IgD-negative memory B cell (primary cell): ENCODE data around the gene RAE1. TPM values are rescaled to one million over a fixed set of nuclear protein-coding genes. Genes with fewer than 3 reads are reported as not detected.

Source experiments
- H3K27ac Mint-ChIP-seq, 3 donors: one replicate each; pipeline ENCODE4 v1.8.0; 2020 to 2022; ENCODE audit warnings: mild to moderate bottlenecking in 3 of 3, mixed read lengths in 3 of 3, moderate library complexity in 1 of 3
- H3K27me3 Mint-ChIP-seq: one replicate; pipeline ENCODE4 v1.8.0; 2021; ENCODE audit warnings: mixed read lengths
- H3K36me3 Mint-ChIP-seq: one replicate; pipeline ENCODE4 v1.8.0; 2020; ENCODE audit warnings: mild to moderate bottlenecking, mixed read lengths
- H3K4me1 Mint-ChIP-seq, 3 donors: one replicate each; pipeline ENCODE4 v1.8.0; 2020 to 2022; ENCODE audit warnings: mixed read lengths in 3 of 3, mild to moderate bottlenecking in 1 of 3
- H3K4me3 Mint-ChIP-seq, 4 donors: one replicate each; pipeline ENCODE4 v1.8.0; 2020 to 2022; ENCODE audit warnings: mild to moderate bottlenecking in 4 of 4, mixed read lengths in 4 of 4, moderate library complexity in 3 of 4
- H3K9me3 Mint-ChIP-seq, 3 donors: one replicate each; pipeline ENCODE4 v1.8.0; 2020 to 2021; ENCODE audit warnings: mixed read lengths in 3 of 3, mild to moderate bottlenecking in 1 of 3
- polyA plus RNA-seq: library from polyadenylated mRNA; unstranded; fragments of 300-500 nt; fragmentation: Illumina TruSeq; gene quantifications from one replicate; pipeline ENCODE4 v1.2.3, GENCODE V29; 2021

RAE1 gene
- polyA plus RNA-seq, 1 donor from 2014 or later: 38.6 TPM

DNA sequence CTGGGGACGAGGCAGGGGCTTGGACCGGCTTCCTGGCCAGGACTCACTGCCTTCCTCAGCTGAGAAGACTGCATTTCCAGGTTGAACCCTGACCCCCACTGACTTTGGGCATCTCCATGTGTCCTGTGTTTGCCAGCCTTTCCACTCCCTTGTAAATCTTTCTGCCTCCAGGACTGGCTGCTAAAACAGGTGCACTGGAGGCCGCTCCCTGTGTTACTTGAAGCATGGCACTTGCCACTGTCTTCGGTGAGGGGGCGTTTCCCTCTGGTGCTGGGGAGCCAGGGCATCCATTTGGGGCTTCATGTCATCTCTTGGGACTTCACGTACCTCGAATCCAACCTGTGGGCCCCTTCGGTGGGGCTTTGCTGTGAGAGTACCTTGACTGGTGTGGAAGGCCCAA, 33.4 kb downstream of the RAE1 start:
- Mint-ChIP-seq H3K4me1 (peaks cover 6 to 11% (median 10%) of the 10 kb centered on the region in 3 donors), H3K27me3 (no peaks in the 10 kb centered on the region), H3K9me3 (no peaks in the 10 kb centered on the region), H3K4me3 (no peak overlapping the region), H3K36me3 (peaks cover 3% of the 10 kb centered on the region), H3K27ac (peak overlapping the region in 2 of 3 donors; percentile 53 to 71)

DNA sequence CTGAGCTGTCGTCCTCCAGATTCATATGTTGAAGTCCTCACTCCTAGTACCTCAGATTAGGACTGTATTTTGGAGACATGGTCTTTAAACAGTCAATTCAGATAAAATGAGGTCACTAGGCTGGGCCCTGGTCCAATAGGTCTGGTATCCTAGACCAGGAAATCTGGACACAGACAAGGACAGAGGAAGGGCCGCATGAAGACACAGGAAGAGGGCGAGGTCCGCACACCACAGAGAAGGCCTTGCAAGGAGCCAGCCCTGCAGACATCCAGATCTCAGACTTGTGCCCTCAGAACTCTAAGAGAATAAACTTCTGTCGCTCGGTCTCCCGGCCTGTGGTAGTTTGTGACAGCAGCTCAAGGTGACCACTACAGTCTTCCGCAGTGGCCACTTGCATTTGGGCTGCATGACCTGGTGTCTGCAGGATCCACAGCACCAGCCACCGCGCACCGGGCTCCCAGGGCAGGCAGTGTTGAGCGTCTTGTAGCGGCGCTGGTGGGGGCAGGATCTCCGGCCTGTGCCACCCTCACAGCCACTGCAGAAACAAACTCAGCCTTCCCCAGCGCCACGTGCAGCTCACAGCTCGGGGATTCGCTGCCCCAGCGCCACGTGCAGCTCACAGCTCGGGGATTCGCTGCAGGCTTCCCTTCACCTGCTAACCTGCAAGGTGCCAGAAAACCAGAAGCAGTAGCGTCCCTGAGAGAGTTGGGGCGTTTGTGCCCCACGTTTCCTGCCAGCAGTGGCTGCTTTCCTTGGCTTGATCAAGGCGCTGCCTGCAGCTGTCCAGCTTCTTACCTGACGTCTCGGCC, 34.1 kb downstream of the RAE1 start:
- H3K27me3 Mint-ChIP-seq: no peaks in the 10 kb centered on the region
- peaks cover 10 to 14% (median 10%) of the 10 kb centered on the region in 3 donors for H3K4me1 Mint-ChIP-seq
- peaks cover 3% of the 10 kb centered on the region for H3K36me3 Mint-ChIP-seq
- H3K9me3 Mint-ChIP-seq: no peaks in the 10 kb centered on the region
- H3K4me3 Mint-ChIP-seq: peak overlapping the region in 1 of 4 donors; percentile 48
- peak overlapping the region in 2 of 3 donors; percentile 53 to 71 for H3K27ac Mint-ChIP-seq

DNA sequence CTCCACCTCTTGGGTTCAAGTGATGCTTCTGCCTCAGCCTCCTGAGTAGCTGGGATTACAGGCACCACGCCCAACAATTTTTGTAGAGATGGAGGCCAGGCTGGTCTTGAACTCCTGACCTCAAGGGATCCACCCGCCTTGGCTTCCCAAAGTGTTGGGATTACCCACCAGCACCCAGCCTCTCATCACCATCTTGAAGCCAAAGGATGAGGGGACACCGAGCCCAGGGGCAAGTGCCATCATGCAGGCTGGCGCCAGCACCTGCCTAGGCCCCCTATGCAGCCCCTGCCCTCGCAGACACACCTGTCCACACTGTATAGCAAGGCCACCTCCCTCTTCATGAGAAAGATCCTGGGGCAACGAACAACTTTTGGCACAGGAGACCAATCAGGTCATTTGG, 34.9 kb downstream of the RAE1 start:
- Mint-ChIP-seq H3K4me3 (peak overlapping the region in 1 of 4 donors; percentile 20), H3K27ac (peak overlapping the region in 1 of 3 donors; percentile 99), H3K27me3 (no peaks in the 10 kb centered on the region), H3K36me3 (peaks cover 3% of the 10 kb centered on the region), H3K9me3 (no peaks in the 10 kb centered on the region), H3K4me1 (peaks cover 13 to 18% (median 16%) of the 10 kb centered on the region in 3 donors)

DNA sequence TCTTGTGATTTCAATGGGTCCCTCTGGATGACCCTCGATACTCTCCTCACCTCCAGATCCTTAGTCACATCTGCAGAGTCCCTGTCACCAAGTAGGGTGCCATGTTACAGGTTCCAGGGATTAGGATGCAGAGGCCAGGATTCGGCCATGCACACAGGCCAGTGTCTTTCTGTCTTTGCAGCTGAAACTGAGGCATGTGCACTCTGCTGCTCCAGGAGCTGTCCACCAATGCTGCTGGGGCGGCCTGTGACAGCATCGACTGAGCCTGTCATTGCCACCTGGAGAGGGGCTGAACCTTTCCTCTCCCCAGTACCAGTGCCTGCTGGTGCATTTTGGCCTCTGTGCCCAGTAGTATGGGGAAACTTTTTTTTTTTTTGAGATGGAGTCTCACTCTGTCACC, 35.7 kb downstream of the RAE1 start:
- Mint-ChIP-seq H3K27ac (peak overlapping the region in 1 of 3 donors; percentile 99), H3K4me1 (peaks cover 13 to 17% (median 15%) of the 10 kb centered on the region in 3 donors), H3K27me3 (no peaks in the 10 kb centered on the region), H3K9me3 (no peaks in the 10 kb centered on the region), H3K4me3 (peak overlapping the region in 1 of 4 donors; percentile 20), H3K36me3 (peaks cover 3% of the 10 kb centered on the region)

DNA sequence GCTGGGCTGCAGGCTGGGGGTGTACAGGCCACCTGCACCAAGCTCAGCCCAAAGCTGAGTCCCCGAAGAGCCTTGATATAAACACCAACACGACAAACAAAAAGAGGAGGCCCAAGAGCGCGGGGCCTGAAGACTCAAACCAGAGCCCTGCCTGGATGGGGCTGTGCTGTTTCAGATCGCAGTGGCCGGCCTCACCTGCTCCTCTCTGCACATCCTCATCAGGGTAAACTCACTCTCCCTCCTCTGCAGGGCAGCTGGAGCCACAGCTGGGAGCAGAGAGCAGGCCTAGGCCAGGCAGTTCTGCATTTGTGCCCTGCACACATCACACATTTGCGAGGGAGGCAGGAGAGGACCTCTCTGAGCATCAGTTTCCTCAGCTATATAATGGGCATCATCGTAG, 36.4 kb downstream of the RAE1 start:
- Mint-ChIP-seq H3K9me3 (no peaks in the 10 kb centered on the region), H3K4me1 (peaks cover 7 to 18% (median 14%) of the 10 kb centered on the region in 3 donors), H3K36me3 (peaks cover 2% of the 10 kb centered on the region), H3K4me3 (peak overlapping the region in 1 of 4 donors; percentile 92), H3K27me3 (no peaks in the 10 kb centered on the region), H3K27ac (peak overlapping the region in 2 of 3 donors; percentile 95 to 99)

DNA sequence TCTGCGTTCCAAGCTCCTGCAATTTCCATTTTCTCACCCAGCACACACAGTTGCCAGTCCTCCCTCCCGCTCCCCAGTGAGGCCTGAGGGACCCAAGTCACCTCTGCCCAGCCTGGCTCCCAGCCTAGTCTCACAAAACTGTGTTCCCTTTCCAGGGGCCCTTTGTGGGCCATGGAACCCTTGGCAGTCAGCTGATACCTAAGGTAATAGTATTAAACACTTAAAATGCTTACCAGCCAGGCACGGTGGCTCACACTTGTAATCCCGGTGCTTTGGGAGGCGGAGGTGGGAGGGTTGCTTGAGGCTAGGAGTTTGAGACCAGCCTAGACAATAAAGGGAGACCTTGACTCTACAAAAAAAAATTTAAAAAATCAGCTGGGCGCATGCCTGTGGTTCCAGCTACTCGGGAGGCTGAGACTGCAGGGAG, 36.9 kb downstream of the RAE1 start:
- Mint-ChIP-seq H3K4me1 (peaks cover 12 to 23% (median 13%) of the 10 kb centered on the region in 3 donors), H3K4me3 (peak overlapping the region in 1 of 4 donors; percentile 92), H3K9me3 (no peaks in the 10 kb centered on the region), H3K36me3 (peaks cover 3% of the 10 kb centered on the region), H3K27ac (peak overlapping the region in 2 of 3 donors; percentile 95 to 99), H3K27me3 (no peaks in the 10 kb centered on the region)

DNA sequence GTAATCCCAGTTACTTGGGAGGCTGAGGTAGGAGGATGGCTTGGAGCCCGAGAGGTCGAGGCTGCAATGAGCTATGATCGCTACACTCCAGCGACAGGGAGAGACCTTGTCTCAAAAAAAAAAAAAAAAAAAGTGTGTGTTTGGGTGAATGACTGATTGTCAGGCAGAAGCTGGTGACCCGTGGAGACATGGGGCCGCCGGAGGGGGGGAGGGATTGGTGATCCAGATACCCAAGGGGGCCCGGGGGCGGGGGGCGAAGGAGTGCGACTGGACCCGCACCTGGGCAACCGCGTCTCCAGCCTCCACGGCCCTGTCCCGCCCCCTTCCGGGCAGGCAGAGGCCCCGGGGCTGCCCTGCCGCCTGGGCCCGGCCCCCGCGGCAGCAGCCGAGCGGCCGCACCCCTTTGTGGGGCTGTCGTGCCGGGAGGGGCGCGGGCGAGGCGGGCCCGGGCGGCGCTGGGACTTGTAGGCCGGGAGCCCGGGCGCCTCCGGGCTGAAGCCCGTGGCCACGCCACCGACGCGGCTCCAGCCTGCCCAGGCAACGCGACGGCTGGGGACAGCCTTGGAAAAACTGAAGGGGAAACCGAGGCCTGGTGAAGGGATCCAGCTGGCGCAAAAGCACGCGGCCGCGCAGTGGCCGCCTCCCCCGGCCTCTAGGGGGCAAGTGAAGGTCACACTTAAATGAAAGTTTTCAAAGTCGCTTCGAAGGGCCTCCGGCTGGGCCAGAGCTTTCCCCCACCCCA, 38.1 kb downstream of the RAE1 start:
- Mint-ChIP-seq H3K4me1 (peaks cover 20 to 27% (median 23%) of the 10 kb centered on the region in 3 donors), H3K27ac (peak overlapping the region; percentile 97 to 100 (median 99)), H3K9me3 (peaks cover 0 to 1% (median 0%) of the 10 kb centered on the region in 3 donors), H3K36me3 (peaks cover 4% of the 10 kb centered on the region), H3K4me3 (peak overlapping the region; percentile 87 to 97 (median 96)), H3K27me3 (no peaks in the 10 kb centered on the region)

DNA sequence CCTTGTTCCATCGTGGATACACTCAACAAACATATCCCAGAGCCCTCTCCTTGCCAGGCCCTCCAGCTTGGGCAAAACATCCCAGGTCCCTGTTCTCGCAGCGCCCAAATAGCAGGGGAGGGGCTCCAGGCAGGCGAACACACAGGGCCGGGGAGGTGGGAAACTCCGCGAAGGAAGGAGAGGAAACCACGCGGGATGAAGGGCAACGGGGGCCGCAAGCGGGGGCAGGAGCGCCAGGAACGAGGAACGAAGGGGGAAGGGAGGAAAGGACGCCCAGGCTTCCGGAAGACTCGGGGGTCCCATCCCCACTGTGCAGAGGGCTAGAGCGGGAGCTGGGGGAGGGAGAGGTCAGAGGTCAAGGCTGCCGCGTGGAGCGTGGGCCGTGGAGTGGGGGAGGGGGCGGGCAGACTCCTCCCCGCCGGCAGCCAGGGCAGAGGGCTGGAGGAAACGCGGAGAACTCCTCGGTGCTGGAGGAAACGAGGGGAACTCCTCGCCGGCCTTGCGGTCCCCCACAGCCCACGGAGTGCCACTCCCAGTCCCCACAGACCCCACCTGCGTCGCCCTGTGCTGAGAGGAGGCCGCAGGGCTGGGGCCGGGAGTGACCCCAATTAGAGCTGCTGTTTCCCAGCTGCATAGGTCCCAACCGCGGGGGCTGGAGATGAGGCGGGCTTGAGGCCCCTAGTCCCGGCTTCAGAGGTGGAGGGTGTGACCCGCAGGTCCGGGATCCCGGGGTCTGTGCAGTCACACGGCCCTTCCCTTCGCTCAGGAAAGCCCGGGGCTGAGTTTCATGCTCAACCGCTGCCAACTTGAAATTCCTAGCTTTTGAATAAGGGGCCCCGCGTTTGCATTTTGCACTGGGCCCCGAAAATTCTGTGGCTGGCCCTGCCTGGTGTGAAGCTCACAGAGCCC, 38.9 kb downstream of the RAE1 start:
- Mint-ChIP-seq H3K27ac (peak overlapping the region; percentile 97 to 100 (median 99)), H3K4me1 (peaks cover 20 to 27% (median 26%) of the 10 kb centered on the region in 3 donors), H3K27me3 (no peaks in the 10 kb centered on the region), H3K9me3 (peaks cover 0 to 1% (median 0%) of the 10 kb centered on the region in 3 donors), H3K36me3 (peaks cover 3% of the 10 kb centered on the region), H3K4me3 (peak overlapping the region; percentile 87 to 97 (median 96))

DNA sequence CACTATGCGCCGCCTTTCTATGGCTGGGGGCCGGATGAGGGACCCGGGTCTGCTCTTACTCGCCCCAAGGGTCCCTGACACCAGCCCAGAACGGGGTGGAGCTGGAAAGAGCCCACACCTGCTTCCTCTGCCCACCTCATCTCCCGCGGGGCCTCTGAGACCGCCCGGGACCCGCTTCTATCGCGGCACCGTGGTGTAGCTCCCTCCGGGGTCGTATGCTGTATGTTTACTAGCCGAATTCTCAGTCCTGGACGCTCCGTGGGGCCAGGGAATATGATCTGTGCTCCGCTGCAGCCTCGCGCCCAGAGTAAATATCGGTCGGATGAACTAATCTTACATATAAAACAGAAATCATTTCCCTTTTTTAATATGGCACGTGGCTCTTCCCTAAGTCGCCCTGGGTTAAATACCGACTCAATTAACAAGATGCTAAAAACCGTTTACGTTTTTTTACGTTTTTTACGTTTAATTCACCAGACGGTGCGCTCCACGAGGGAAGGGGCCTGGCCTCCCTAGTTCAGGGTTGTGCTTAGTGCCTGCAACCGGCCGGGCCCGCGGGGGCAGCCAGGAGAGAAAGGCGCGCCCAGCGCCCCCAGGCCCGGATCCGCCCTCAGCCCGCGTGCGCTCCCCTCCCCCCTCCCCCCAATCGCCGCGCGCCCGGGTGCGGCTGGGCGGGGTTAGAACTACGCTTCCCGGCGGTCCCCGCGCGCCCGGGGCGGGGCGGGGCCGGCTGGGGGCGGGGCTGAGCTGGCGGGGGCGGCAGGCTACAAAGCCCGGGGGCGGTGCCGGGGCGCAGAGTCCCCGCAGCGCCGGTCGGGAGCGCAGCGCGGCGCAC, 39.8 kb downstream of the RAE1 start, which contains the start of gene RBM38:
TSS of gene RBM38 (plus strand) at position 793 of the 835 bp plus-strand sequence. CDS start 186 bp downstream, outside the sequence.
- Mint-ChIP-seq H3K27me3 (no peaks in the 10 kb centered on the region), H3K36me3 (peaks cover 3% of the 10 kb centered on the region), H3K27ac (peak within 1 kb of the TSS; percentile 99 to 100 (median 99)), H3K9me3 (peaks cover 0 to 1% (median 0%) of the 10 kb centered on the region in 3 donors), H3K4me3 (peak within 1 kb of the TSS; percentile 91 to 97 (median 96)), H3K4me1 (peaks cover 21 to 28% (median 27%) of the 10 kb centered on the region in 3 donors)

DNA sequence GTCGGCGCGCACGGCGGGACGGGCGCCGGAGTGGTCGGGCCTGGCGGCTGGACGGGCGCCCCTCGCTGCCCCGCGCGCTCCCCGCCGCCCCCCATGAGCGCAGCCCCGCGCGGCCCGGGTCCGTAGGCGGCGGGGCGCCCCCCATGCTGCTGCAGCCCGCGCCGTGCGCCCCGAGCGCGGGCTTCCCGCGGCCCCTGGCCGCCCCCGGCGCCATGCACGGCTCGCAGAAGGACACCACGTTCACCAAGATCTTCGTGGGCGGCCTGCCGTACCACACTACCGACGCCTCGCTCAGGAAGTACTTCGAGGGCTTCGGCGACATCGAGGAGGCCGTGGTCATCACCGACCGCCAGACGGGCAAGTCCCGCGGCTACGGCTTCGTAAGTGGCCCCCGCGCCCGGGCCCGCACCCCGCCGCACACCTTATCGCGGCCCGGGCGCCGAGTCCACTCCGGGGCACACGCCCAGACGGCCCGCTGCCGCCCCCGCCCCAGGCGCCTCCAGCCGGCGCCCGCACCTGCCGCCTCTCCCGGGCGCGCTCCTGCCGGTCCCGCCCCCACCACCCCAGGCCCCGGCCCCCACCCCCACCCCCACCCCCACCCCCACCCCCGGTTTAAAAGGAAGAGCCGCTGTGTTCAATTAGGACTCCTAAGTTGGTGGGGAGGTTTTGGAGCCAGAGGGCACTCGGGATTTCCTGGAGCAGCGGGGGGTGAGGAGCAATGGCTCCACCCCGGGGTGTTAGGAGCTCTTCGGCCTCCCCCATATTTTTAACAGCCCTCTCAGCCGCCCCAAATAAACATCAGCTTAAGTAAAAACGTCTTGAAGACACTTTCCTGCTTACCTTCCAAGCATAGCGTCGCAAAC, 40.6 kb downstream of the RAE1 start:
- H3K4me1 Mint-ChIP-seq: peaks cover 27 to 34% (median 27%) of the 10 kb centered on the region in 3 donors
- no peaks in the 10 kb centered on the region for H3K27me3 Mint-ChIP-seq
- peaks cover 3% of the 10 kb centered on the region for H3K36me3 Mint-ChIP-seq
- H3K27ac Mint-ChIP-seq: peak overlapping the region; percentile 84 to 99 (median 97)
- peaks cover 0 to 1% (median 0%) of the 10 kb centered on the region in 3 donors for H3K9me3 Mint-ChIP-seq
- H3K4me3 Mint-ChIP-seq: peak overlapping the region; percentile 80 to 97 (median 92)

DNA sequence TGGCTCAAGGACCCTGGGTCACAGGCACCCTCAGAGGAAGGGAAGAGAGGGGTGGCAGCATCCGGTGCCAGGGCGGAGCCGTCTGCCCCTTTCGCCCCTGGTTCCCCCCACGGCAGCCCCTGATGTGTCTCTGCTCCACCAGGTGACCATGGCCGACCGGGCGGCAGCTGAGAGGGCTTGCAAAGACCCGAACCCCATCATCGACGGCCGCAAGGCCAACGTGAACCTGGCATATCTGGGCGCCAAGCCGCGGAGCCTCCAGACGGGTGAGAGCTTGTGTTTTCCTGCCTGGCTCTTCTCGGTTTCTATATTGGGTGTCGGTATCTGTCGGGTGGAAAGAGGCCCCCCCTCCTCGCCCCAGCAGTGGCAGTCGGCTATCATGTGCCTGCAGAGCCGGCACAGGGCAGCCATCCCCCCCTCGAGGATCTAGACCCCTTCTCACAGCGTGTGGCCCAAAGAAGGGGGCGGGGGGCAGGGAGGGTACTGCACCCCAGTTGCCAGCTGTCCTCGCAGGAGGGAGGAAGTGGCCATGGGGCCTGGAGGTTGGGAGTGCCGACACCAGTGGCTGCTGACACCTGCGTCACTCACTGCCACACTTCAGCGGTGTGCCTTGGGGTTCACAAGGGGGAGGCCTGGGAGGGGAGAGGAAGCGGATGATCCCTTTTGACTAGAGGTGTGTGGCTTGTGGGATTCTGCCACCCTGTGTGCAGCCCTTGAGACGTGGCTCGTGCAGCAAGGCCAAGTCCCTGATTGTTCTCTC, 41.6 kb downstream of the RAE1 start:
- Mint-ChIP-seq H3K4me3 (peak overlapping the region; percentile 80 to 97 (median 92)), H3K4me1 (peaks cover 28 to 43% (median 30%) of the 10 kb centered on the region in 3 donors), H3K36me3 (peaks cover 3% of the 10 kb centered on the region), H3K27ac (peak overlapping the region; percentile 84 to 99 (median 97)), H3K27me3 (no peaks in the 10 kb centered on the region), H3K9me3 (peaks cover 0 to 1% (median 0%) of the 10 kb centered on the region in 3 donors)
